Gastrocnemius medialis (tissue), 4 donors: ENCODE results near the gene LRRC61.

ENCODE experiments used
- CTCF ChIP-seq, 5 experiments: fragments of 450-650 bp in 3 of 5; fragments of 200-600 bp in 2 of 5; sonication (generic) in 2 of 5; IDR thresholded peaks in 4 of 5; conservative IDR thresholded peaks in 1 of 5; 1 replicate in 4 of 5; 2 replicates in 1 of 5; pipeline ENCODE4 v1.5.1; 2016 to 2019; ENCODE audit warnings: antibody characterized with exemption in 5 of 5, mild to moderate bottlenecking in 3 of 5, moderate library complexity in 3 of 5
- POLR2A ChIP-seq, 2 donors: fragments of 450-650 bp; IDR thresholded peaks; one replicate each; pipeline ENCODE4 v1.6.1; 2017; ENCODE audit warnings: antibody characterized with exemption in 2 of 2, mild to moderate bottlenecking in 2 of 2, moderate library complexity in 2 of 2

- no peak for TF ChIP-seq CTCF (IDR thresholded peaks at IDR 0.05 in 4 of 5, conservative IDR thresholded peaks at IDR 0.05 in 1 of 5)
- TF ChIP-seq POLR2A (IDR thresholded peaks at IDR 0.05), result no peak
Measured at GRCh38 chr7:150357771-150358427, 34.7 kb downstream of the LRRC61 start.
